ENCODE data around the gene ABHD10.

ABHD10 gene

DNA sequence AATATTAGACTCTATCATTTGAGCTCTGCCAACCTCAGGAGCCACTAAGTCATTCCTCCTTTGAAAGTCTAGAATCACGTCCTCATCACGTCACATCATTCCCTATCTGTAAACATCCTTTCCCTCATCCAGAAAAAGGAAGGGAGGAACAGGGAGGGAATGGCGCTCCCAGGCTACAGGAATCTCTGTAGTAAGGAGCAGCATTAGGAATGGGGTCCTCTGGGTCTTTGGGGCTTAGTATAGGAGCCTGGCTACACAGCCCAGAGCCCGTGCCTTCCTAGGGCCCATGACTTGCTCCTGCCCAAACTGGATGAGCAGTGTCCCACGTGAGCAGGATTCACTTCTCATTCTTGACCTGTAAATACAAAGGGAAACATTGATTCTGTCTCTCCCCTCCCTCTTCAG is 21.5 kb downstream of the ABHD10 start:
- DNase-seq, result peak in 2 of 58 donors; percentile 12 to 26

DNA sequence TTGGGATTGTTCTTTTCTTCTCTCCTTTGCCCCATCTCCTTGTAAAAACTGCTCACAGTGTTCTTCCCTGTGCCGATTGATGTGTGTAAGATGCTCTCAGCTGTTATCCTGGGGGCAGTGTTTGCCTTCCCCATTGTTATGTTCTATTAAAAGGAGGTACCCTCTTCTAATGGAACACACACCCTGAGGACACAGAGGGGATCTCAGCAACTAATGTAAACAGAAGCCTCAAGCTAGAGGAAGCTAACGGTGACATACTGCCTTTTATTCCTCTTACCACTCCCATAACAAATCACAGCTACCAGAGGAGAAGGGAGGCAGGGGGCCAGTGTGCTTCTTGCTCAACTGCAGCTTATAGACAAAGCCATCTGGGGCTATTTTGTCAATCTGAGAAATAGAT is 22.1 kb downstream of the ABHD10 start:
- DNase-seq, result no peak

DNA sequence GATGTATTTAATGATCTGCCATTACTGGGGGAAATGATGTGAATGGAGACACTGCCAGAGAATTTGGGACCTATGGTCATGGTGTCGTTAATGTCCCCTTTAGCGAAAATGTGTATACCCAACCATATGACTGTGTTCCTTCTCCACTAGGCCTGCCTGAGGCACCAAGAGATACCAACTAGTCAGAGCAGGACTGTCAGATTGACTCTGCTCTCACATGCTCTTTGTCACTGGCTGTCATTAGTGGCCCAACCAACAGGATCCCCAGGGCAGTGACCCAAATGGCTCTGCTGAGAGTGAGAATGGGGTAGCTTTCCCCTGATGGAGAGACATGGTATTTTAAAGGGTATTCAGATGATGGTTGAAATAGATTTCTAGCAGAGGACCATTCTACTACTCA is 22.7 kb downstream of the ABHD10 start:
- DNase-seq, result no peak

DNA sequence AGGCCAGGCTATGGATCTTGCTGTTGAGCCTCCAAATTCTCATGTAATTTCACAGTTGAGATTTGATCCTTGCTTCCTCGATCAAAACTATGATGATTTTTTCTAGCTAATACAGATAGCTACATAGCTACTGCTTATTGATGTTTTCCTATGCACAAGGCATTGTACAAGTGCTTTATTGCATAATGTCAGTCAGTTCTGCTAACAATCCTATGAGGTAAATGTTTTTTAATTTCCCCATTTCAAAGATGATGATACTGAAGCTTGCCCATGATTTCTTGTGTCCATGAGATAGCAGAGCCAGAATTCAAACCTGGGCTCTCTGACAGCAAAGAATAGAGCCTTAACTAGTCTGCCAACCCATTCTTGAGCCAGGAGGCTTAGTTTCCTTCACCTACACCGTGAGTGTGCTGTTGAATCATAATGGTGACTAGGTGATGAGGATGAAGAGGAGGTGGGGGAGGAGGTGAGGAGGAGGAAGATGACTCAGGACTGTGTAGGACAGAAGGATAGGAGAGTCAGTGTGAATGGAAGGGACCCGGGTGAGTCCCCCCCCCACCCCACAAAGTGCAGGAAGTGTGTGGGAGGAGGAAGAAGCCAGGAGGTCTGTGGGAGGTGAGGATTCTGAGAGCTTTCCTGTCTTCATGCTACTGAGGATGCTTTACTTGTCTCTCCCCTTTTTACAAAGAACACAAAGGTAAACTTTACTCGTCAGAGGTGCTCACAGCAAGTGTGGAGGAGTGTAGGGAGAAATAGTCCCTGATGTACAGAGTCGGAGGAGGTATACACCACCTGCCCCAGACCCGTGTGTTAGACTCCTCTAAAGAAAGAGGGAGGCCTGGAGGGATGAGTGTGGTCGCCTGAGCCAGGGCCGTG is 23.5 kb downstream of the ABHD10 start:
- peak in 15 of 58 donors; percentile 9 to 56 (median 32) for DNase-seq

DNA sequence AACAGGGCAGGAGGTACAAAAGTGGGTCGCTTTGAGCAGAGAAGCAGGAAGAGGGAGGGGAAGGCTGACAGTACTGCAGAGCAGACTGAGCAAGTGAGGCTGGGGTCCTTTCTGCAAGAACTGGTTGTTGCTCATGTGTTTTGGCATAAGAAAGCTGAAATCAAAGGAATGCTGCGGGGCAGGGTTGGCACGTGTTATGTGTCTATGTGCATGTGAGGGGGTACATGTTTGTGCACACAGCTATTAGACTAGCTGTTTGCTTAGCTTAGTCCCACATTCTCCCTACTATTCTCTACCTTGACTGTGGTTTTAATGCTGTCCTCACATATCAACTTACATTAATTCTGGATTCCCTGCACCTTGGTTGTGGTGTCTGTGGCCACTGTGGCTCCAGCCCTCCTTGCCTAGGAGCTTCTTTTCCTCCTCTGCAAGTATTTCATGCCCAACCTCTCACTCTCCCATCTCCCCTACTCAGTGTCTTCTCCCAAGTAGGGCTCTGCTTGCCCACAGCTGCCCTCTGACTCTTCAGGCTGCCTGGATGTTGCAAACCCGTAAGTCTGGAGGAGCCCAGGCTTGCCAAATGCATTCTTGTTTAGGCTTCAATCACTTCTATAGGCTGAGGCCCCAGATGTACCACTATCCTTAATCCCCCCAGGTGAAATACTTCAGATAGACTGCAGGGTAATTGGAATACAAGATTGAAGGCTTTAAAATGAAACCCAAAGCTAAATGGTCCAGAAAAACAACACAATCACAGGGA is 24.7 kb downstream of the ABHD10 start:
- no peak for DNase-seq

DNA sequence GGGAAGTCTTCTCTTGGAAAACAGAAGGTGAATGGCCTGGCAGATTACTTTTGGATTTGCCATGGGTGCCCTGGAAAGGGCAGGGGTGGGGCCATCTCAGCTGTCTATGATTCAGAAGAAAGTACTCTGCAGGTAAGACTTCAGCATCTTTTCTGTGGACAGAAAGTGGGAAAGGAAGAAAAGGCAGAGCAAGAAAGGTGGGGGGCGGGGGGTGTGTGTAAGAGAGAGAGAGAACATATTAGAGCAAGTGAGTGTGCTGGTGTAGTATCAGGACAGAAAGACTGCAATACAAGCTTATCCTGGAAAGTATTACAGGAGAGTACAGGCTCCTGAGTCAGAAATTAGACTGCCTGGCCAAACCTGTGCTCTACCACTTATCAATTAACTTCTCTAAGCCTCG is 25.4 kb downstream of the ABHD10 start:
- DNase-seq, result no peak

DNA sequence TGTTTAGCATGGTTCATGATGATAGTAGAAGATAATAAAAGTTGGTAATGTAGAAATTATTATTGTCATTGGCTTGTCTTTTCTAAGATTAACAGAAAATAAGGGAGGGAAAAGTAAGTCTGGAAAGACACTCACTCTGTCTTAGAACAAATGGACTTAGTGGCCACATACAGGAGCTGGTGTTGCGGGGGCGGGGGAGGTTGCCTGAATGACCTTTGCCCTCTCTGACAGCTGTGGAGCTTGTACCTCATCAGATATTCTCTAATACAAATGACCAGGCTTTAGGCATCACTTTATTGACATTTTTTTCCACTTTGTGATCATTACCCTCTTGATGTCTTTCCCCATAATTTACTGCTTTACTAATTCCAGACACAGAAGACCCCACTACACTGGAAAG is 25.8 kb downstream of the ABHD10 start:
- DNase-seq, result no peak

DNA sequence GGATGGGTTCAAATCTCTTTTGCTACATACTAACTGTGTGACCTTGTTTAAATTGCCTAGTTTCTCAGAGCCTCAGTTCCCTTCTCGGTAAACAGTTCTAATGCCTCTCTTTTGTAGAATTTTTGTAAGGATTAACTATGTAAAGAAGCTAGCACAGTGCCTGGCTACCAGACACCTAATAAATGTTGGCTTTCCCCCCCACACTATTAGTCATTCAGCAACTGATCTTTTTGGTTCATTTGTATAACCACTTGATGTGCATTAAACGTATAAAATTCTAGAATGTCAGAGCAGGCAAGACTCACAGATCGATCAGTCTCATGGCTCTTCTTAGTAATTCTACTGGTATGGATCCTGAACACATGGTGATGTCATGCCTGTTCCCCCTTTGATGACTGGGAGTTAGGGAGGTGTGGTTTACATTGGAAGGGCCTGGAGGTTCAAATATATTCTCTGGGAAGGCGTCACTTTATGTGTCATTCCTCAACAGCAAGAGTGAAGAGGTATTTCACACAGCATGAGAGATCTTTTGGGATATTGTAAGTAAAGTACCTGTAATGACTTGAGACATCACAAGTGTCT is 26.4 kb downstream of the ABHD10 start:
- no peak for DNase-seq

DNA sequence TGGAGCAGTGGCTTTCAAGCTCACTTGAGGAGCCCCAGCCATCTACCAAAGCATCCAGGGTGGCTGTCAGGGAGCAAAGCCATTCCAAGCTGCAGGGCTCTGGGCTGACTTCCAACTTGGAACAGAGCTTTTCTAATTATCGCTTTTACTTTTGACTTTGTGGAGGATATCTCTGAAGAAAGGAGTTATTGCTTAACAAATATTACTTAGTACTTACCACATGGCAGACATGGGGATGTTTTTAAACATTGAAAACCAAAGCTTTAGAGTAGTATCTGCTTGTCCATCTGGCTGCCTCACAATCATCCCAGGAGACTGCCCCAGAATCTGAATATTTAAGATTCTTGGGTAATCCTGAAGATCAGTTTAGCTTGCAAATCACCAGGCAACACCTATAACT is 28.8 kb downstream of the ABHD10 start:
- DNase-seq, result no peak

DNA sequence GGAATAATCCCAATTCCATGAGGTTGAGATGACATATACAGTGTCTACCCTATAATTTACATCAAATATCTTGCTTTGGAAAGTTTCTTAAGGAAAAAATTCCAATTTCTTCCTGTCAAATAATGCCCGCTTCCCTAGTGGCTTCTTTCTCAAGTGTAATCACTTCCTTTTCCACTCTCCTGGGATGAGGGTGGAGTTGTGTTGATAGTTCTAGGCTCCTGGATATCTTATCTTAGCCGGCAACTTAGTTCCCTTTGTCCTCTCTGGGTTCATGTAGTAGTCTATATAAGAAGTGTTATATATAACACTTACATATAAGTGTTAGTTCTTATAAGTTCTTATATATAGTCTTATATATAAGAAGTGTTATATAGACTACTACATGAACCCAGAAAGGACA is 30.8 kb downstream of the ABHD10 start:
- no peak for DNase-seq

DNA sequence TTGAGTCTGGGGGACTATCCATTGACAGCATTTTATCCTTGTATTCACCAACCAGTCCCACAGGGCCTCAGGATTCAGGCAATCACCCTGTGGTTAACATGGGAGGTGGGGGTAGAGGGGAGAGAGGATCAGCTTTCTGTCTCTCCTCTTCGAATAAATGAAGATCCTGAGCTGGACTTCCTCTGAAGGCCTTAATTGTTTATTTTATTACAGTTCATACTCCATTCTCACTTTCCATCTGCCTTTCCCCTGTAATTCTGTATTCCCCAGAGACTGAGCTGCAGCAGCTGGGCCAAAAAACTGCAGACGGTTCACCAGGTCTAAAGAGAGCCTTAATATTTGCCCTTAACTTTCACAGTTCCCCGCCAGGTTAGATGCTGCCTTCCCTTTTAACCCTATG is 31.8 kb downstream of the ABHD10 start:
- no peak for DNase-seq

DNA sequence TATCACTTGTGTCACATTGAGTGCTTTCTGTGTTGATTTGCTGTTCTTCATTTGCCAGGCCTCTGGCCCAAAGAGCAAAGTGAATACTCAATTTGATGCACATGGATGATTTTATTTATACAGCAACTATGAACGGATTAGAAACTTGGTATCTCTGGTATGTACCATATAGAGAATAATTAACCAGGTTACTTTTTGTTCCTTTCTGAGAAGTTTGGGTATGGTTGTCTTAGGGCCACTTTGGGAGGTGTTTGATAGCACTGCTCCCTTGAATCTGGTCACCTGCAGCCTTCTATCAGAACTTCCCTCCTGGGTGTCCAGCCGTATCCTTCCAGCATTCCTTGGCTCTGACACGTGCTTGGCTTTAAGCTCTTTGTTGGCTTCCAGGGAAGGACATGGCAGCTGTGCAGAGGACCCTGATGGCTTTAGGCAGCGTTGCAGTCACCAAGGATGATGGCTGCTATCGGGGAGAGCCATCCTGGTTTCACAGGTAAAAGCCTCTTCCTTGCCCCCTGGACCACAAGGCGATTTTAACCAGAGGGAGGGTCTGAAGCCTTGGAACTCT is 32.6 kb downstream of the ABHD10 start:
- DNase-seq, result no peak

DNA sequence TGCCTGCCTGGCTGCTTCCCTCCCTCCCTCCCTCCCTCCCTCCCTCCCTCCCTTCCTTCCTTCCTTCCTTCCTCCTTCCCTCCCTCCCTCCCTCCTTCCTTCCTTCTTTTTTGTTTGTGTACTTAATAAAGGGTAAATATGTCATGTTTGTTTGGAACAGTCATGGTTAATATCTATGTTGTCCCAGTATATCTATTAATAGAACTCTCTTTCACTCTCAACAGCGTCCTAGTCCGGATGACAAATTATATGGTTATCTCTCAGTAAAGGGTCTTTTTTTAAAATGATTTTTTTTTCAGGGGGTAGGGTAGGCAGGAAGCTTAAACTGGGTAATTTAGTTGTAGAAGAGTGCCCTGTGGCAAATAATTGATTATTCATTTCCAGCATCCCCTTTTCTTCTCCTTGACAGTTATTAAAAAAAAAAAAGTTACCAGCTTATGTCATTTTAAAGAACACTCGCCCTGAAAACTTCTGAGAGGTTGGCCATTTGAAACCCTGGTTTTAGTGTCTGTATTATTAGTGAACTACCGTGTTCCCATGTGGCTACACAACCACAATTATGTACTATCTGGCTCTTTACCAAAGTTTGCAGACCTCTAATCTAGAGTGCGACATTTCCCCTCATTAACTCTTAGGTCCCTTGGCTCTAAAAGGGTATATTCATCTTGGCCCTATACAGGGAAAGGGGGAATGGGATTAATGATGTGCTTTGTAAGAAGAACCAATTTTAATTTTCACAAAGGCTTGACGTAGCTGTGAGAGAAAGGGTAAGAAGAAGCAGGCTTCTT is 33.6 kb downstream of the ABHD10 start:
- no peak for DNase-seq

DNA sequence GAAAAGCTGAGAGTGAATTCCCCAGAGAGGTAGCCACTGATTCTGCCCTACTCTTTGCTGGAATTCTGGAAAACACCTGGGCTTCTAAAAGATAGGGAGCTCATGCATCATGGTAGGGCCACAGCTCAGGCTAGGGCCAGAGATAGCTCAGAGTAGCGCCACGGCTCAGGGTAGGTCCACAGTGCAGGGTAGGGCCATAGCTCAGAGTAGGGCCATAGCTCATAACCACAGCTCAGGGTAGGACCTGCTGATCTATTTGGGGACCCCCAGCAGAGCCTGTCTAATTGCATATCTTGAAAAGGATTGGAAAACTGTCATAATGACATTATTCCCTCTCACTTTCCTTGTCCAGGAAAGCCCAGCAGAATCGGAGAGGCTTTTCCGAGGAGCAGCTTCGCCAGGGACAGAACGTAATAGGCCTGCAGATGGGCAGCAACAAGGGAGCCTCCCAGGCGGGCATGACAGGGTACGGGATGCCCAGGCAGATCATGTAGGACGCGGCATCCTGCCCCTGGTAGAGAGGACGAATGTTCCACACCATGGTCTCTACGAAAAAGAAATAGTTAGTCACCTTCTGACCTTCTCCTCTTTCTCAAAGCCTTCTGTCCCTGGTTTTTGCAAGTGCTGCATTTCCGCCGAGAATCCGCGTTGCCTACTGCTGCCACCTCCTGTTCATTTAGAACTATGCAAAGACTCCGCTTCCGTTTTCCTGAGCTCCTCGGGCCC is 34.4 kb downstream of the ABHD10 start:
- peak in 48 of 58 donors; percentile 14 to 75 (median 42) for DNase-seq

DNA sequence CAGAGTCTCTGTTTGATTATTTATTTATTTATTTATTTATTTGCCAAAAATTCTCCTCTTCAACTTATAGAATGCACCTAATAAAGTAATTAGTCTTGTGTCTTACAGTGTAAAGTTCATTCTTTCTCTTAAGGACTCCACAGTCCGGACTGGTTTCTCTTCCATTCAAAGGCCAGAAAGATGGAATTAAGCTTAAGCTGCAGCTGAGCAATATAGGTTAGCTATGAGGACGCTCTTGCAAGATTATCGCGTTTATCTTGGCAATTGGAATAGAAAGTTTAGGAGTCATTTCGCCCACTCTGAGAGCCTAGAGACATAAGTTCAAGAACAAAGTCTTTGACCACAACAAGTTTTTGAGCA is 34.9 kb downstream of the ABHD10 start:
- DNase-seq, result no peak

DNA sequence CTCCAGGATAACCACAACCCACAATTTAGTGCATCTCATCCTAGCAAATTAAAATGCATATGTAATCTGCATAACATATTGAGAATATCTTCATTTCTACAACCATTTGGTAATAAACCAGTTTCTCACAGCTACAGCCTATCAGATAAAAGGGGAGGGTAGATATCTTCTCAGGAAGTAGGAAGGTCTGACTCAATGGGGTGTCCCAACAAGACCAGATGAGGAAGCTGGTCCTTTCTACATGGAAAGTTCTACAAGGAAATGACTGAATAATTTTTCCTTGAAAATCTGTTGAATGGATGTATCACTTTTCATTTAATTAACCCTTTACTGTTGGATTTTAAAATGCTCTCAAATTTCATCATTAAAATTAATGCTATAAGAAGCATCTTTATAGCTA is 38.3 kb downstream of the ABHD10 start:
- DNase-seq, result no peak

DNA sequence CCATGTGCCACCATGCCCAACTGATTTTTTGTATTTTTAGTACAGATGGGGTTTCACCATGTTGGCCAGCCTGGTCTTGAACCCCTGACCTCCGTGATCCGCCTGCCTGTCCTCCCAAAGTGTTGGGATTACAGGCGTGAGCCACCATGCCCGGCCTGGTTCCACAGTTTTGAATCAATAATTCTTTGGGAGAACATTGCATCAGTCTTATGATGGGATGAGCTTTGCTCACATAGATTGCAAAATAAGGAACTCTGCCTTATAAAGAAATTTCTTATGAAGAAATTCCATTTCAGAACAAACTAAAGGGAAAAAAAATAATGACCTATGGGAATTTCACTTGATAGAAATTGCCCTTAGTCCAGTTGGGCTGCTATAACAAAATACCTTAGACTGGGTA is 39.9 kb downstream of the ABHD10 start:
- no peak for DNase-seq

DNA sequence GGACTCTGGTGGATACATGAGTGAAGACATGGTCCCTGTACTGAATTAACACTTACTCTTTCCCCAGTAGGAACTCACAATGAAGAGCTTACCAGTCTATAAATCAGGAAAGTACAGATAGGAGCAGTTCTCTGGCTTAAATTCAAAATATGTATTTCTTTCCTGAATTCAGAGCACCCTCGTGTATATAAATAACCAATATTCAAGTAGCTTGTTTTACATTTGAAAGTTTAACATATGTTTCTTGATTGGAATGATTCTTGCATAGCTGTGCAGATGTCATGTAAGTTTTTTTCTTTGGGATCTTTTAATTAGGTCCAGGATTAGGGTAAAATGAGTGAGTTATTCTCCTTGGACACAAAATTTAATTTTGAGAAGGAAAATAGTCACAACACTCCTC is 40.9 kb downstream of the ABHD10 start:
- no peak for DNase-seq

DNA sequence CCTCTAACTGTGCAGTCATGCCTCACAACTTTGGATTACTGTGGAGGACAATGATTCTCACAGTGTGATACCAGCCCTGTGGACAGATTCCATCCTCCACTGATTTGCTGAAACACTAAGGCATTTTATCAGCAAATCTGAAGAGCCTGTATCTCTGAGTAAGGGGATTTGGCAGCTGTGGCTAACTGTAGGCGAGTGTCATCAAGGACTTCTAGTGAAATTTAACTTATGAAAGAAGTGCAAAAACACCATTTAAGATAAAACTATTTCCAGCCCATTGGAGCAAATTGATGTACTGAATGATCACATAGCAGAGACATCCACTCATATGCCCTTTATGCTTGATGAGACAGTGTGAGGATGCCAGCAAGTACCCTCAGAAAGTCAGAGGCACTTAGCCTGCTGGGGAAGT is 41.9 kb downstream of the ABHD10 start:
- DNase-seq, result no peak

DNA sequence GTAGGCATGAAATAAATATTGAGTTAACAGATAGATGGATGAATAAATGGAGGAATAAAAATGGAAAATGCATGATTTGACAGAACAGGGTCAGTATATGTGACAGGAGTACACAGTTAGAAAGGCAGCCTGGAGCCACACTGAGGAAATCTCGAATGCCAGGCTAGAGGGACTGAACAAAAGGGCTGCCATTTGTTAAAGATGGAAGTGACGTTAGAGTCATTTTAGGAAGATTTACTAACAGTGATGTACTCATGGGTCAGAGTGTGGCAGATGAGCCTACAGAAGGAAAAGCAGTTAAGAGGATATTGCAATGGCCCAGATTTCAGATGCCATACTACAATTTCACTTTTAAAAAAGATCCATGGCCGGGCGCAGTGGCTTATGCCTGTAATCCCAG is 48.3 kb downstream of the ABHD10 start:
- no peak for DNase-seq

DNA sequence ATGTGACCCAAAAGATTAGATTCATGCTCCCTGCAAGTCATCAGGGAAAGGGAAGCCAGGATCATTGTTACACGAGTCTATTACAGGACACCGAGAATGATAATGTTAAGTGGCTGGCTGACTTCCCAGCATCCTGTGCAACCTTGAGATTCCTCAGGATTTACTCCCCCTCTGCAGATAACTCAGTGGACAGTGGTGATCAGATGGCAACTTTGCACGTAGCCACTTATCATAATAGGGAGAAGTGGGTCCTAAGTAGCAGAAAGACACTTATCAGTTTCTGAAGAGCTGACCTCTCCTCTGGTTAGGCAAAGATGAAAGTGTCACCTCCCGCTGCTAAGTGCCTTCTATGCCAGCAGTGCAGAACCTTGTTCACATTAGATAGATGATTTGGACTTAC is 49.0 kb downstream of the ABHD10 start:
- no peak for DNase-seq
